Spleen (tissue), 7 donors: ENCODE data around the gene PPP1R3D.

ENCODE experiments used
- POLR2A ChIP-seq, 3 donors: fragments of 450-650 bp; IDR thresholded peaks; one replicate each; pipeline ENCODE4 v1.5.1; 2017; ENCODE audit warnings: antibody characterized with exemption in 3 of 3, mild to moderate bottlenecking in 1 of 3
- POLR2AphosphoS5 ChIP-seq, 3 donors: sonication (generic); formaldehyde crosslinking; IDR thresholded peaks; one replicate each; pipeline ENCODE4 v1.5.1; 2017; ENCODE audit warnings: antibody characterized with exemption in 3 of 3
- TF ChIP-seq, protein P1 (sequence below), 11 experiments: fragments of 200-600 bp in 7 of 11; fragments of 450-650 bp in 4 of 11; sonication (generic) in 4 of 11; IDR thresholded peaks in 8 of 11; conservative IDR thresholded peaks in 3 of 11; 1 replicate in 7 of 11; 2 replicates in 4 of 11; pipeline versions ENCODE4 v1.4.0 to v1.8.0; 2016 to 2021; ENCODE audit warnings: antibody characterized with exemption in 11 of 11, inconsistent platforms in 4 of 11, mild to moderate bottlenecking in 1 of 11
- donor health status: DM: no; HTN: no; CAD: no; lungs with moderate emphysema.
- donor health status: DM: no; HTN: no; CAD: no.
- donor health status: DM: no; HTN: no; CAD: no.

GRCh38 chr20:59940956-59941294 lies 820 bp upstream of the PPP1R3D start:
- TF ChIP-seq POLR2A (IDR thresholded peaks at IDR 0.05): no peak
- TF ChIP-seq POLR2AphosphoS5 (IDR thresholded peaks at IDR 0.05): no peak
- TF ChIP-seq, protein P1, sequence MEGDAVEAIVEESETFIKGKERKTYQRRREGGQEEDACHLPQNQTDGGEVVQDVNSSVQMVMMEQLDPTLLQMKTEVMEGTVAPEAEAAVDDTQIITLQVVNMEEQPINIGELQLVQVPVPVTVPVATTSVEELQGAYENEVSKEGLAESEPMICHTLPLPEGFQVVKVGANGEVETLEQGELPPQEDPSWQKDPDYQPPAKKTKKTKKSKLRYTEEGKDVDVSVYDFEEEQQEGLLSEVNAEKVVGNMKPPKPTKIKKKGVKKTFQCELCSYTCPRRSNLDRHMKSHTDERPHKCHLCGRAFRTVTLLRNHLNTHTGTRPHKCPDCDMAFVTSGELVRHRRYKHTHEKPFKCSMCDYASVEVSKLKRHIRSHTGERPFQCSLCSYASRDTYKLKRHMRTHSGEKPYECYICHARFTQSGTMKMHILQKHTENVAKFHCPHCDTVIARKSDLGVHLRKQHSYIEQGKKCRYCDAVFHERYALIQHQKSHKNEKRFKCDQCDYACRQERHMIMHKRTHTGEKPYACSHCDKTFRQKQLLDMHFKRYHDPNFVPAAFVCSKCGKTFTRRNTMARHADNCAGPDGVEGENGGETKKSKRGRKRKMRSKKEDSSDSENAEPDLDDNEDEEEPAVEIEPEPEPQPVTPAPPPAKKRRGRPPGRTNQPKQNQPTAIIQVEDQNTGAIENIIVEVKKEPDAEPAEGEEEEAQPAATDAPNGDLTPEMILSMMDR (IDR thresholded peaks at IDR 0.05 in 8 of 11, conservative IDR thresholded peaks at IDR 0.05 in 3 of 11): no peak
